GM19372 (cell line): ENCODE data around the gene PKIB.
A peak's percentile ranks its signal among the peaks of the same experiment; 100 is the strongest.
"Not testable (repeated sequence)": the region's sequence is repeated elsewhere in the genome, so short reads cannot be mapped to it uniquely, and the experiment has no call there.

Experiments
- ATAC-seq: cut with Tn5 transposase; IDR thresholded peaks from one replicate; pipeline ENCODE4 v1.9.1; 2021; ENCODE audit warnings: mild to moderate bottlenecking, low read depth, moderate library complexity; ENCODE audit not compliant: unreplicated experiment

PKIB gene

GRCh38 chr6:122736163-122736562 lies 126.0 kb downstream of the PKIB start:
- ATAC-seq = no peak

GRCh38 chr6:122736616-122737015 lies 126.4 kb downstream of the PKIB start:
- ATAC-seq = no peak

- no peak for ATAC-seq
Observed at GRCh38 chr6:122740091-122740490, 129.9 kb downstream of the PKIB start.

GRCh38 chr6:122740936-122741335 lies 130.7 kb downstream of the PKIB start:
- ATAC-seq = no peak

GRCh38 chr6:122744247-122744646 lies 134.0 kb downstream of the PKIB start:
- ATAC-seq = not testable (repeated sequence)

GRCh38 chr6:122744856-122745255 lies 134.7 kb downstream of the PKIB start:
- not testable (repeated sequence) for ATAC-seq

- no peak for ATAC-seq
Observed at GRCh38 chr6:122746688-122747087, 136.5 kb downstream of the PKIB start.

GRCh38 chr6:122747573-122747972 lies 137.4 kb downstream of the PKIB start:
- no peak for ATAC-seq

- not testable (repeated sequence) for ATAC-seq
Observed at GRCh38 chr6:122748945-122749344, 138.7 kb downstream of the PKIB start.

GRCh38 chr6:122749451-122750050 lies 139.3 kb downstream of the PKIB start:
- no peak for ATAC-seq

- ATAC-seq = peak; percentile 84
Observed at GRCh38 chr6:122751326-122751725, 141.1 kb downstream of the PKIB start.

- ATAC-seq = no peak
Observed at GRCh38 chr6:122752459-122752858, 142.3 kb downstream of the PKIB start.

- ATAC-seq = no peak
Observed at GRCh38 chr6:122753000-122753687, 142.9 kb downstream of the PKIB start.

GRCh38 chr6:122753688-122754056 lies 143.5 kb downstream of the PKIB start:
- no peak for ATAC-seq

GRCh38 chr6:122754191-122754731 lies 144.1 kb downstream of the PKIB start:
- ATAC-seq = no peak

GRCh38 chr6:122755901-122756300 lies 145.7 kb downstream of the PKIB start:
- no peak for ATAC-seq

GRCh38 chr6:122758927-122759334 lies 148.7 kb downstream of the PKIB start:
- peak; percentile 91 for ATAC-seq

- ATAC-seq = no peak
Observed at GRCh38 chr6:122760330-122760729, 150.1 kb downstream of the PKIB start.

GRCh38 chr6:122766256-122766655 lies 156.1 kb downstream of the PKIB start:
- no peak for ATAC-seq

- ATAC-seq = no peak
Observed at GRCh38 chr6:122770835-122771601, 160.8 kb downstream of the PKIB start.

- ATAC-seq = no peak
Observed at GRCh38 chr6:122772724-122773415, 162.7 kb downstream of the PKIB start.
